Upper lobe of right lung (tissue), 1 donor: ENCODE measurements around the gene MDN1. TPM values are rescaled to one million over a fixed set of nuclear protein-coding genes. Genes with fewer than 3 reads are reported as not detected.

Experiments used
- ATAC-seq: fragments of 200-7000 bp; cut with Tn5 transposase; one replicate; pipeline ENCODE4 v1.9.1; 2020; ENCODE audit warnings: mild to moderate bottlenecking, moderate library complexity
- DNase-seq: peaks from one replicate; pipeline ENCODE4 v3.0.0-alpha.2; 2020
- H3K27ac ChIP-seq: fragments of 200-600 bp; one replicate; pipeline ENCODE4 v1.8.0; 2022
- H3K27me3 ChIP-seq: fragments of 200-600 bp; one replicate; pipeline ENCODE4 v1.8.0; 2022; ENCODE audit warnings: mild to moderate bottlenecking
- H3K36me3 ChIP-seq: fragments of 200-600 bp; one replicate; pipeline ENCODE4 v1.8.0; 2022
- H3K4me1 ChIP-seq: fragments of 200-600 bp; one replicate; pipeline ENCODE4 v1.8.0; 2022
- H3K4me3 ChIP-seq: fragments of 200-600 bp; one replicate; pipeline ENCODE4 v1.8.0; 2022; ENCODE audit warnings: mild to moderate bottlenecking
- H3K9me3 ChIP-seq: fragments of 200-600 bp; one replicate; pipeline ENCODE4 v1.8.0; 2022
- CTCF ChIP-seq: fragments of 200-600 bp; IDR thresholded peaks from one replicate; pipeline ENCODE4 v1.8.0; 2022; ENCODE audit warnings: antibody characterized with exemption
- intact Hi-C: fragments of 100-400 bp; cut with DNase I; formaldehyde crosslinking; loops from one replicate; pipeline ENCODE4 v1.11.0; 2022
- total RNA-seq: library from RNA; stranded (reverse); fragmentation: NEBNext Ultra II Directional; extraction: Animal tissue kit (Norgen Biotek cat#: 25700); gene quantifications from one replicate; pipeline ENCODE4 v1.2.1, GENCODE V29; 2021
- donor health status: DM: no; HTN: yes; CAD: no; lungs with severe emphysema.

MDN1 gene
- total RNA-seq, 1 donor from 2014 or later = 35.1 TPM

DNA sequence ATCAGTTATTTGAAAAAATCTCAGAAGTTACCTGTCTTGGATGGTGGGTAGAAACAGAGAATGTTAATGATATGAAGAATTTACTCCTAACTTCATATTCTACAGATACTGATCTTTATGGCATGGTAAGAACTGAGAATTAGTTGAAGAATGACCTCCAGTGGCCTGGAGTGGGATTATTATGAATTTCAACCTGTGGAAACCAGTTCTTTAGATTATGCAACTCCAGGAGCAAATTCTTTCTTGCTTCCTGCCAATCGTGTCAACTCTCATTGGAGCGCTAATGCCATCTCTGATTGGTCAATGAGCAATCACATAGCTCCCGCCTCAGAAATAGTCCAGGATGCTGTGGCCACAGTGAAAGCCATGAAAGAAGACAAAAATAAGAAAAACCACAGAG lies 221.6 kb downstream of the MDN1 start:
- H3K4me3 ChIP-seq = no peak overlapping the region
- ATAC-seq = peak; percentile 89
- H3K27me3 ChIP-seq = no peaks in the 10 kb centered on the region
- H3K27ac ChIP-seq = no peak overlapping the region
- DNase-seq = no peak
- peak; percentile 39 for TF ChIP-seq CTCF
- H3K9me3 ChIP-seq = no peaks in the 10 kb centered on the region
- intact Hi-C loops = no loop called here
- no peaks in the 10 kb centered on the region for H3K36me3 ChIP-seq
- no peaks in the 10 kb centered on the region for H3K4me1 ChIP-seq

DNA sequence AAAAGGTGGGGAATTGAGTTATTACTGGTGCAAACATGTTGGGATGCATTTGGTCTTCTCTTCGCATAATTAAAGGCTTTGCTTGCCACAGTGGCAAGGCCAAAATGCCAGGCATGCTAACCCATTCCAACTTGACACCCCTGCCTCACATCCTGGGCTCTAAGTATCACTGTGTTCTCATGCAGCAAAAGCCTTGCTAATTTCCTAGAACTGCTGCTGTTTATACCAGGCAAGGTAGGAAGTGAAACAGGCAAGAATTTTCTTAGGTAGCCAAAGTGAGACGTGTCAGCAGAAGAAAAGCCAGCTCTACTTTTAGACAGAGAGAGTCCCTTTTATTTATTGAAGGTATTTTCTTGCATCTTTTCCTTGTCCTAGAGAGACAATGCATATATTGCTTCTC lies 222.2 kb downstream of the MDN1 start:
- no peak for TF ChIP-seq CTCF
- Histone ChIP-seq H3K4me3 (no peak overlapping the region), H3K27ac (no peak overlapping the region), H3K4me1 (no peaks in the 10 kb centered on the region), H3K27me3 (no peaks in the 10 kb centered on the region), H3K36me3 (no peaks in the 10 kb centered on the region), H3K9me3 (no peaks in the 10 kb centered on the region)
- intact Hi-C loops = no loop called here
- no peak for DNase-seq
- ATAC-seq = no peak

GRCh38 chr6:89596484-89596883 lies 223.1 kb downstream of the MDN1 start:
- TF ChIP-seq CTCF = no peak
- Histone ChIP-seq H3K27me3 (no peaks in the 10 kb centered on the region), H3K4me3 (no peak overlapping the region), H3K27ac (no peak overlapping the region), H3K36me3 (no peaks in the 10 kb centered on the region), H3K9me3 (no peaks in the 10 kb centered on the region), H3K4me1 (no peaks in the 10 kb centered on the region)
- DNase-seq (no peak), ATAC-seq (peak; percentile 49)
- intact Hi-C loops = no loop called here

GRCh38 chr6:89596056-89596455 lies 223.5 kb downstream of the MDN1 start:
- no peak for DNase-seq
- no peak for ATAC-seq
- no peak for TF ChIP-seq CTCF
- no peak overlapping the region for H3K27ac ChIP-seq
- intact Hi-C loops = no loop called here
- no peak overlapping the region for H3K4me3 ChIP-seq
- no peaks in the 10 kb centered on the region for H3K9me3 ChIP-seq
- no peaks in the 10 kb centered on the region for H3K36me3 ChIP-seq
- no peaks in the 10 kb centered on the region for H3K27me3 ChIP-seq
- no peaks in the 10 kb centered on the region for H3K4me1 ChIP-seq

Other genes with a start within 250 kb of the MDN1 start
- 32.9 TPM for gene LYRM2, start 181.0 kb downstream of the MDN1 start, total RNA-seq
- gene CASP8AP2, start 10.1 kb upstream of the MDN1 start, total RNA-seq = 16.5 TPM
- not detected for gene GJA10, start 74.7 kb upstream of the MDN1 start, total RNA-seq